Activated T-cell treated with anti-CD3 and anti-CD28 coated beads, Interleukin-2, amount 50 U/mL, for 4 hours (primary cell): Measurements from ENCODE around the gene PCSK6. TPM values are rescaled to one million over a fixed set of nuclear protein-coding genes. Genes with fewer than 3 reads are reported as not detected.
"Not testable (repeated sequence)": the region's sequence is repeated elsewhere in the genome, so short reads cannot be mapped to it uniquely, and the experiment has no call there.

ENCODE experiments used
- ATAC-seq, 2 donors: fragments of 200-7000 bp; cut with Tn5 transposase; one replicate each; pipeline ENCODE4 v1.10.0; 2021
- DNase-seq: peaks from one replicate; pipeline ENCODE4 v3.0.0-alpha.2; 2020
- H3K27me3 Mint-ChIP-seq: one replicate; pipeline ENCODE4 v1.8.0; 2021; ENCODE audit warnings: low read depth, mixed read lengths
- H3K36me3 Mint-ChIP-seq: one replicate; pipeline ENCODE4 v1.8.0; 2022; ENCODE audit warnings: mixed read lengths; ENCODE audit not compliant: insufficient read depth
- H3K4me1 Mint-ChIP-seq: one replicate; pipeline ENCODE4 v1.8.0; 2021; ENCODE audit warnings: low read depth, mixed read lengths
- H3K4me3 Mint-ChIP-seq: one replicate; pipeline ENCODE4 v1.8.0; 2021; ENCODE audit warnings: mild to moderate bottlenecking, moderate library complexity, mixed read lengths
- H3K9me3 Mint-ChIP-seq: one replicate; pipeline ENCODE4 v1.8.0; 2021; ENCODE audit warnings: mixed read lengths
- total RNA-seq, 3 donors: library from RNA; stranded (reverse); gene quantifications; one replicate each; pipeline ENCODE4 v1.2.1, GENCODE V29; 2021

PCSK6 gene
- total RNA-seq, 3 donors from 2014 or later = 0.53 to 0.83 (median 0.65) TPM

DNA sequence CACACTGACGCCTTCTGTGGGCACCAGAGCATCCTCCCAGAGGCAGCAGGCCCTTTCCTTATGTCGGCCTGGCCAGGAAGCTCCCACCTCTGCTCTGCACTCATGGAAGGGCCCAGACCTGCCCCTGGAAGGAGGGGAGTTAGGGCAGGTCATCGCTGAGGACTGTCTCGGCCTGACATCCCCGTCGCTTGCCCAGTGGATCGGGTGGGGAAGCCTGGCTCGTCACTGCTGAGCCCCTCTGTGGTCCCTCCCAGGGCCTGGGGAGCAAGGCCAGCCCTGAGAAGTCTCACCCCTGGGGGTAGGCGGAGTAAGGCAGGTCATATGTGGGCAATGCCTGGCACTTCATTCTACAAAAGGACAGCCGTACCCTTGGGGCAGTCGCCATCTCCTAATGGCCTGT lies 131.6 kb downstream of the PCSK6 start:
- Mint-ChIP-seq H3K4me3 (no peak overlapping the region), H3K9me3 (no peaks in the 10 kb centered on the region), H3K36me3 (no peaks in the 10 kb centered on the region), H3K4me1 (no peaks in the 10 kb centered on the region), H3K27me3 (peaks cover 13% of the 10 kb centered on the region)
- DNase-seq = no peak
- ATAC-seq = no peak

DNA sequence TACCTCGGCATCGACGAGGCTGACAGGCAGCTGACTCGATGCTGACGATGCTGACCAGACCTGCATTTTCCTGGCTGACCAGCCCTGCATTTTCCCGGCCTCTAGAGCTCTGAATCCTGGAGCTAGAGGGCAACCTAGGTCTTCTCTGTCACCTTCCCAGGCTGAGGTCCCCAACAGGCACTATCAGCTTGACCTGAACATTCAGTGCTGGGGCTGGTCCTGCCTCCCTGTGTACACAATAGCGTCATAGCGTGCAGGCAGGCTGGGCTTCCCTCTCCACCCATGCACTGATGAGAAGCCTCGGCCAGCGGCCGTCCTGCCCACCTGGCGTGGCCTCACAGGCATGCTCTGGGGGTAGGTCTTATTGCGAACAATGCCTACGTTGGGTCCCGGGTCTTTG lies 132.2 kb downstream of the PCSK6 start:
- ATAC-seq (no peak), DNase-seq (no peak)
- Mint-ChIP-seq H3K27me3 (peaks cover 18% of the 10 kb centered on the region), H3K36me3 (no peaks in the 10 kb centered on the region), H3K4me1 (no peaks in the 10 kb centered on the region), H3K4me3 (no peak overlapping the region), H3K9me3 (no peaks in the 10 kb centered on the region)

DNA sequence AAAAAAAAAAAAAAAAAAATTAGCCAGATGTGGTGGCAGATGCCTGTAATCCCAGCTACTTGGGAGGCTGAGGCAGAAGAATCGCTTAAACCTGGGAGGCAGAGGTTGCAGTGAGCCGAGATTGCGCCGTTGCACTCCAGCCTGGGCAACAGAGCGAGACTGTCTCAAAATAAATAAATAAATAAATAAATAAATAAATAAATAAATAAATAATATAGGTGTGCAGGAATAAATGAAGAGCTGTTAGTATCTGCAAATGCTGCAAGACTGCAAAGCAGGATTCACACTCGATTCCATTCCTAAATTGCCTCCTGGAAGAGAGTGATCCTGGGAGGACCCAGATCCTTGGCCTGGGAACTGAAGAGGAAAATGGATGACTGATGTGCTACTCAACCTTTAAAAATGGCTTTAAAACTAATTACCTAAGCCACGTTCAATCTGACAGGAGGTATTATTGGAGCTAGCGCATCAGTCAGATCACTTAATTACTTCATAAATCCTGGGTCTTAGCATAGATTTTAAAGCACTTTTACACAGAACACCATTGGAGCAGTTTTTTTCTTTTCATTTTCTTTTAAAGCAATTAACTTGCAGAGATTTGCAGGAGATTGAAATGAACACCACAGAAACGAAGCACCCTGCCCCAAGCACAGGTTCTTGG lies 132.9 kb downstream of the PCSK6 start:
- not testable (repeated sequence) for DNase-seq, H3K4me1 Mint-ChIP-seq, H3K36me3 Mint-ChIP-seq, ATAC-seq, H3K4me3 Mint-ChIP-seq, H3K9me3 Mint-ChIP-seq
- peaks cover 18% of the 10 kb centered on the region for H3K27me3 Mint-ChIP-seq

DNA sequence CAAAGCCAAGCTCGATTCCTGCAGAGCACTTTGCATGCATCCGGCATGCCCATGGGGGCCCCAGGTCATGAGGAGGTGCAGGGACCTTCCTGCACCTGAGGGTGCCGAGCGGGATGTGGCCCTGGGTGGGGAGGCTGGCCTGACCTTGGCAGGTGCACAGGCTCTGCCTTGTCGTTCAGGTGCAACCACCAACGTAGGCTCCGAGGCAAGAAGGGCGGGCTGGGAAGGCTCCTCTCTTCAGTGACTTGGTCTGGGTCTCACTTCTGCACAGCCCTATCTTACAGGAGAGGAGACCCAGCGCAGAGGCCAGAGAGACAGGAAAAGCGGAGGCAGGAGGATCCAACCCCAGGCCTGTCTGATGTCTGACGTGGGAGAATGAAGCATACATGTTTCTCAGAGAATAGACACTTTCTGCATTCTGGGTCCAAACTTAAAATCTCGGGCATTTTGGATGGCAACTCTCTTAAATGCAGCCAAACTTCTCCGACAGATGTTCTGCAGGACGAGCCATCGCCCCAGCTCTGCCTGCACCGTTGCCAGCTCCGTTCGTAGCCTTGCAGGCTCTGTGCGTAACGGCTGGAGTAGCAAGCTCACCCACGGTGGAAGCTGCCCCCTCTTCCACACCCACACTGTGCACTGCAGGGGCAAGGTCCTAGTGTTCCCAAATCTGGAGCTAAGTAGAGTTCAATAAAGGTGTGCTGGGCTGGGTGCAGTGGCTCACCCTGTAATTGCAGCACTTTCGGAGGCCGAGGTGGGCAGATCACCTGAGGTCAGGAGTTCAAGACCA lies 133.6 kb downstream of the PCSK6 start:
- Mint-ChIP-seq H3K4me3 (no peak overlapping the region), H3K36me3 (no peaks in the 10 kb centered on the region), H3K9me3 (no peaks in the 10 kb centered on the region), H3K27me3 (peaks cover 17% of the 10 kb centered on the region), H3K4me1 (no peaks in the 10 kb centered on the region)
- ATAC-seq (no peak), DNase-seq (no peak)

DNA sequence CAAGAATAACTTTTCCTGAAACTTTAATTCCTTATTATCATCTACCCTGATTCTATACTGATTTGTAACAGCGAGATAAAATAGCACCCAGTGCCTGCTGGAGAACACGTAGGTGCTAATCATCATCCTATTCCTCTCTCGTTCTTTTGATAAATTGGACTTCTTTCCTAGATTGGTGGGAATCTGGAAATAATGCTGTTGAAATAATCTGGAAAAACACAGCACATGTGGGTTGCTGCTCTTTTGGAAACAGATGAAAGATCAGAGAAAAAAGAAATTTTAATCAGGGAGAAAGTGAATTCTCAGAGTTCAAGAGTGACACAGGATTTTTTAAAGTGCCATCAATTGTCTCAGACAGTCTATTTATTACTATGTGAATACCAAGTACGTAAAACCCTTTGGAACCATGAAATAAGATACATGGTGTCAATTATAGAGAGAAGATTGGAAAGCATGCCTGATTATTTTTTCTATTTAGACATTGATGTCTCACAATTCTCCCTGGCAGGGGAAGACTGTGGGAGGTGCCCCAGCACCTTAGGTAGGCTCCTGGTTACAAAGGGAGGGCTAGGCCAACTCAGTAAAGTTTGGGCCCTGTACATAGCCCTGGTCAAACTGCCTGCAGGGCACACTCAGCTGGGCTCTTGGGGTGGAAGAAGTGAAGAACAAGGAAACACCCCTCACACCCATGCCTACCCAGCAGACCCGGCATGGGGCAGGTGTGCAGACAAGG lies 134.4 kb downstream of the PCSK6 start:
- DNase-seq (no peak), ATAC-seq (no peak)
- no peaks in the 10 kb centered on the region for H3K9me3 Mint-ChIP-seq
- no peak overlapping the region for H3K4me3 Mint-ChIP-seq
- H3K27me3 Mint-ChIP-seq = peaks cover 17% of the 10 kb centered on the region
- H3K36me3 Mint-ChIP-seq = no peaks in the 10 kb centered on the region
- H3K4me1 Mint-ChIP-seq = no peaks in the 10 kb centered on the region

DNA sequence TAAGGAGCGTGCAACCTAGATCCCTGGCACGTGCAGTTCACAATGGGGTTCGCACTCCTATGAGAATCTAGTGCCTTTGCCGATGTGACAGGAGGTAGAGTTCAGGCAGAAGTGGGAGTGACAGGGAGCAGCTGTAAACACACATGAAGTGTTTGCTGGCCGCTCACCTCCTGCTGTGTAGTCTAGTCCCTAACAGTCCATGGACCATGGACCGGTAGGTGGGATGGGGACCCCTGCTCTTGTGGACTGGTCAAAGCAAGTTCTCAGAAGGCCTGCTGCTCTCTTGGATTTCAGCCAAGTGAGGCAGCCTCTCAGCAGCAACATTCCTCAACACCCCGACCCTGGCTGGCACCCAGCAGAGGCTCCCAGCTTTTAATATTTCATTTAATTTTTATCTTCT lies 136.3 kb downstream of the PCSK6 start:
- ATAC-seq (no peak), DNase-seq (no peak)
- Mint-ChIP-seq H3K4me3 (no peak overlapping the region), H3K4me1 (no peaks in the 10 kb centered on the region), H3K27me3 (peaks cover 20% of the 10 kb centered on the region), H3K36me3 (no peaks in the 10 kb centered on the region), H3K9me3 (no peaks in the 10 kb centered on the region)

DNA sequence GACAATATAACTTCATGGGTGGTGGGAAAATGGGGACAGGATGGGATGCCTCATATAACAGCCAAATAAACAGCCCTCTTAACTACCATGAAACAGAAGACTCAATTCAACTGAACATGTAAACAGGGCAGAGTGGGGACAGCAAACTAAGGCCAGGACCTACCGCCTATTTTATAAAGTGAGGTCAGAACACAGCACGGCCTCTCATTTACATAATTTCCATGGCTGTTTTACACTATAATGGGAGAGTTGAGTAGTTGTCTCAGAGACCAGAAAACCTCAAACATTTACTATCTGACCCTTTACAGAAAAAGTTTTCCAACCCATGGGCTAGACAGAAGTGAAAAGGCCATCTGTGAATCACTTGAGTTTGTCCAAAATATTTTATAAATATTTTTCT lies 137.8 kb downstream of the PCSK6 start:
- no peak for ATAC-seq

DNA sequence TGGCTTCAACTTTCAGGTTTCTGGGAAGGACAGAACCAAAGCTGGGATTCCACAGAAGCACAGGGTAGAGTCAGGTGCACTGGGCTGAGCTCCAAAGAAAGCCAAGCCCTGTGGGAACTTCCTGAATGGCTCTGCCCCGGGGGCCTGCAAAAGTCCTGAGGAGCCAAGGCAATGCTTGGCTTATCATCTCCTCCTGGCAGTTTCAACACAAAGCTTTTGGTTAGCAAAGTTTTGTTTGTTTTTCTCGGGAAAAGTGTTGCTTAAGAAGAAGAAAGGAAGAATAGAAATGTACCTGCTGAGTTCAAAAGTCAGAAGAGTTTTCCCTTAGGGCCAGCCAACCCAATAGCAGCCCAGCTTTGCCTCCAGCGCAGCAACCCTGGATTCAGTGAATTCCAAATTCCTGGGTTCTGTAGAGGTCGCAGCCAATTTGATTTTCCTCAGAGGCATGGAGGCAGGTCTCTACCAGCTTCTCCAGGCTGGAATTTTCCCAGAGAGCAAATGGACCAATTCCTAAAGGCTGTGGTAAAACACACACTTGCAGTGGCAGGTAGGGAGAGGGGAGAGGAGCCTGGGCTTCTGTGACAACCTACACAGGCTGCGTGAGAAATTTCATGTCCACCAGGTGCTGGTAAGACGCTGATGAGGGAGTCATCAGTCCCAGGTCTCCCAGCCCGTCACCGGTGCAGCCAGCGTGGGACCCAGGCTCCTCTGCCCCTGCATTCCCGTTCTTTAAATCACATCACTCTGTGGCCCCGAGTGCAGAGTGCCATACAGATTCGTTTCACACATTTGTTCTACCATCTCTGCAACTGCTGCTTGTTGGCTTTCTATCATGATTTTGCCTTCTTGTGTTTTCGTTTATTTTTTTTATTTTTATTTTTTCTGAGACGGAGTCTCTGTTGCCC lies 140.2 kb downstream of the PCSK6 start:
- Mint-ChIP-seq H3K27me3 (peaks cover 37% of the 10 kb centered on the region), H3K4me1 (no peaks in the 10 kb centered on the region), H3K4me3 (no peak overlapping the region), H3K9me3 (no peaks in the 10 kb centered on the region), H3K36me3 (no peaks in the 10 kb centered on the region)
- DNase-seq = no peak
- no peak for ATAC-seq

More for the DNA sequence above, 137.8 kb downstream of the PCSK6 start:
- Mint-ChIP-seq H3K4me3 (no peak overlapping the region), H3K4me1 (no peaks in the 10 kb centered on the region), H3K9me3 (no peaks in the 10 kb centered on the region), H3K36me3 (no peaks in the 10 kb centered on the region), H3K27me3 (peaks cover 24% of the 10 kb centered on the region)
- DNase-seq = no peak

DNA sequence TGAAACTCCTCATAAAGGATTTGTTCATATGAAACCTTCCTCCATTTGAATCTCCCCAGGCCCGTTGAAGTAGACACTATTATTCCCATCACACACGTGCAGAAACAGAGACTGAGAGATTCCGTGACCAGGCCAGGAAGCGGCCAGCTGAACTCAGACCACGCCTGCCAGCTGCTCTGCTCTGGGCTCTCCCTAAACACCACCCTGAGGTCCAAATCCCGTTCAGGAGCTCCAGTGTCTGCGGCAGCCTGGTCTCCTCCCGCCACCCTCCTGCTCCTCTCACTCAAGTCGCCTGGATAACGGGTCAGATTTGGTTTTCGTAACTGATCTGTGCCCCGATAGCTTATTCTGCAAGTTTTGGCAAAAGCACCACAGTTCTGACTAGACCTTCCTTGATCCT lies 140.9 kb downstream of the PCSK6 start:
- Mint-ChIP-seq H3K4me1 (no peaks in the 10 kb centered on the region), H3K27me3 (peaks cover 40% of the 10 kb centered on the region), H3K9me3 (no peaks in the 10 kb centered on the region), H3K4me3 (no peak overlapping the region), H3K36me3 (no peaks in the 10 kb centered on the region)
- no peak for ATAC-seq
- no peak for DNase-seq

DNA sequence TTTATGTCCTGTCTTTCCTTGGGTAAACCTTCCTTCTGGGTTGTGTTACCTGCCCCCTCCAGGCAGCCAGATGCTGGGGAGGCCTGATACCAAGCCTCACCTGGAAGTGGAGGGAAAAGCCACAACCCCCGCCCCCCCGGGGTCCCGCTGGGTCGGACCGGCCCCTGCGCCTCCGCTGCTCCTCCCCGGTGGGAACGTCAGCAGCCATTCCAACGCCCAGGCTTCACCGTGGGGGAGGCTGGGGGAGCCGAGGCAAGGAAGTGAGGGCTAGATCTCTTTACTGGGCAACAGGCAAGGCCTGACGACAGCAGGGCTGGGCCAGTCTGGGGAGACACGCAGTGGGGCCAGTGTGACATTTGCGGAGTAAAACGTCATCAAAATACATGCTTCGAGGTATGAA lies 141.5 kb downstream of the PCSK6 start:
- Mint-ChIP-seq H3K4me1 (no peaks in the 10 kb centered on the region), H3K27me3 (peaks cover 39% of the 10 kb centered on the region), H3K4me3 (no peak overlapping the region)

DNA sequence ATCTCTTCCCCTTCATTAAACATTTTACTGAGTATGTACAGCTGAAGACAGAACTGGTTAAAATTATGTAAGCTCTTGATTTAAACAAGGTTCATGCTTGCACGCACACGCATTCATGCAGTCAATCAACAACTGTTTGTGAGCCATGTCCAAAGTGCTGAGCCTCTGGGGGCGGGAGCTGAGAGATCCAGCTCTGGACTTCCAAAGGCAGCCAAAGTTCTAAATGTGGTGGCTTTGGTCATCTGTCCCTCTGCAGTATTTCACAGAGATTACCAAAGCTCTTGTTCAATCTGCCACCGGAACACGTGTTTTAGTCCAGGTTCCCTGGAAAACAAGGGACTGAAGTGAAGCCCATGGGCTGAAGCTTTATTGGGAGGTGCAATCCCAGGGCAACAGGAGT lies 142.1 kb downstream of the PCSK6 start:
- H3K4me3 Mint-ChIP-seq = no peak overlapping the region
- H3K36me3 Mint-ChIP-seq = no peaks in the 10 kb centered on the region
- ATAC-seq (no peak), DNase-seq (no peak)
- H3K4me1 Mint-ChIP-seq = no peaks in the 10 kb centered on the region
- no peaks in the 10 kb centered on the region for H3K9me3 Mint-ChIP-seq
- peaks cover 35% of the 10 kb centered on the region for H3K27me3 Mint-ChIP-seq

More for the DNA sequence above, 141.5 kb downstream of the PCSK6 start:
- no peak for ATAC-seq
- Mint-ChIP-seq H3K9me3 (no peaks in the 10 kb centered on the region), H3K36me3 (no peaks in the 10 kb centered on the region)
- DNase-seq = no peak

DNA sequence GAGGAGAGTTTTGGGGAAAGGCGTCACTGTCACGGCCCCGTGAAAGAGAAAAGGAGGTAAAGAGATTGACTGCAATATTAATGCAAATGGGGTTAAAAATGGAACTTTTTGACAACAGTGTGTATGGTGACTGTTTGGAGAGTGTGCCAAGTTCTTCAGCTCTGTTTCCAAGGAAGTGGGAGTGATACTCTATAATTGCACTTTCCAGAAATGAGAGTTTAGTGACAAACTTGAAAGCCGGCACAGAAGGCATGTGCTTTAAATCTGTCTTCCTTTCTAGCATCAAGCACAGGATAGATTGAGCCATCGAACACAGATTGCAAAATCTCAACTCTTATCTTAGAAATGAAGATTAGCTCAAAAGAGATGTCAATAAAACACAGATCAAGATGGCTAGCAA lies 142.6 kb downstream of the PCSK6 start:
- Mint-ChIP-seq H3K4me3 (no peak overlapping the region), H3K36me3 (no peaks in the 10 kb centered on the region), H3K27me3 (peaks cover 37% of the 10 kb centered on the region), H3K9me3 (no peaks in the 10 kb centered on the region), H3K4me1 (no peaks in the 10 kb centered on the region)
- DNase-seq = no peak
- ATAC-seq = no peak

DNA sequence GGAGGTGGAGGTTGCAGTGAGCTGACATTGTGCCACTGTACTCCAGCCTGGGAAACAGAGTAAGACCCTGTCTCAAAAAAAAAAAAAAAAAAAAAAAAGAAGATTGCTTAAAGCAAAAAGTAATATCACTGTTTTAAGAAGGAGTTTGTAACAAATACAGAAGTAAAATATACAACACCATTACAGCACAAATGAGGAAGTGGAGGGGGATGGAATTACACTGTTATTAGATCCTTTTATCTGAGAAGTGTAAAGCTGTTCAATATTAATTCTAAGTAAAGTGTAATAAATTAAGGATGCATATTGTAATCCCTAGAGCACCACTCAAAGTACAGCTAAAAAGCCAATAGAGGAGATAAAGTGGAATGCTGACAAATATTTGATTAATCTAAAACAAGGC lies 147.5 kb downstream of the PCSK6 start:
- no peak for ATAC-seq
- H3K9me3 Mint-ChIP-seq = peaks cover 3% of the 10 kb centered on the region
- no peak overlapping the region for H3K4me3 Mint-ChIP-seq
- DNase-seq = no peak
- H3K36me3 Mint-ChIP-seq = no peaks in the 10 kb centered on the region
- H3K4me1 Mint-ChIP-seq = no peaks in the 10 kb centered on the region
- peaks cover 42% of the 10 kb centered on the region for H3K27me3 Mint-ChIP-seq

DNA sequence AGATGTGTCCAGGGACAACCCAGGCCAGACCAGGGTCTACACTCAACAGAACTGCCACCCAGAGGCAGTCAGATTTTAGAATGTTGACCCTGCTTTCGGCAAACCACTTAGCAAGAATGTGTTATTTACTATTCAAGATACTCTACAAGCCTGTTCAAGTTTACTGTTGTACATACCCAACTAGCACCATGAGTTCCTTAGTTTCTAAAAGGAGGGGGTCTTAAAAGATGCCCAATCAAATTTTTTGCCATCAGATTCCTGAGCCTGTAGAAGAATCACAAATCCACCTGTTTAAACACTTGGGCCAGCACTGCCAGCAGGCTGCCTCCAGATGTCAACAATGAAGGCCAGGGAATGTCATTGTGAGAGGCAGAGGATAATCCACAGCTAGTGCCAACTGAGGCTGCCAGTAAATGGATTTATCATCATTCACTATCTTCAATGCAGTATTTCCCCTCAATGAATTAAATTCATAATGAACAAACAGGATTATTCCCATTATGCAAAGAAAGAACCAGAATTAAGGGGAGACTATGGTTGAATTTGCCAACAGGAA lies 150.9 kb downstream of the PCSK6 start:
- peaks cover 8% of the 10 kb centered on the region for H3K9me3 Mint-ChIP-seq
- ATAC-seq (no peak), DNase-seq (no peak)
- H3K4me1 Mint-ChIP-seq = peaks cover 11% of the 10 kb centered on the region
- H3K27me3 Mint-ChIP-seq = peaks cover 20% of the 10 kb centered on the region
- no peak overlapping the region for H3K4me3 Mint-ChIP-seq
- no peaks in the 10 kb centered on the region for H3K36me3 Mint-ChIP-seq
